GM19397 (cell line): ENCODE data around the gene MMRN2.
"Not testable (repeated sequence)": the region's sequence is repeated elsewhere in the genome, so short reads cannot be mapped to it uniquely, and the experiment has no call there.

Source experiments
- ATAC-seq: cut with Tn5 transposase; IDR thresholded peaks from one replicate; pipeline ENCODE4 v1.9.1; 2021; ENCODE audit warnings: mild to moderate bottlenecking, moderate library complexity; ENCODE audit not compliant: unreplicated experiment

MMRN2 gene

DNA sequence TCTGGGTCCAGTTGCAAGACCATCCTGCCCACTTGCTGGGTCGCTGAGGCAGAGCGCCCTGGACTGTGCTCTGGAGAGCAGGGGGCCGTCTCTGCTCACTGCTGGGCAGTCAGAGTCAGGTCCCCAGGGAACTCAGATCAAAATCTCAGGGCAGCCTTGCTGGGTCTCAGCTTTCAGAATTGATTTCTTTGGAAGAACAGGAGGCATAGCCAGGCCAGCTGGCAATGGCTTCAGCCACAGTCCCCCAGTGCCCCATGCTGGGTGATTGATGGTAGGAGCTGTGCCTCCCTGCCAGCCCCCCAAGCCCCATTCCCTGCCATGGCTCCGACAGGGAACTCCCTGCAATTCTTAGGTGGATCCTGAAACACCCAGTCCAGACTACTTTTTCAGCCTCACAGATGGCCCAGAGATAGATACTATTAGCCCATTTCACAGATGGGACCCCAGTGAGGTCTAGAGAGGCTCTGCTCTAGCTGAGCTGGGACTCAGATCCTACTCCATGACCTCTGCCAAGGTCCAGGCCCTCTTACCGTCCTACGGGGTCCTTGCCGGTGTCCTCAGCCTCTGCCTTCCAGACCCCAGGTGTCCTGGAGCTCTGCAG is 467 bp downstream of the MMRN2 start:
- no peak for ATAC-seq

DNA sequence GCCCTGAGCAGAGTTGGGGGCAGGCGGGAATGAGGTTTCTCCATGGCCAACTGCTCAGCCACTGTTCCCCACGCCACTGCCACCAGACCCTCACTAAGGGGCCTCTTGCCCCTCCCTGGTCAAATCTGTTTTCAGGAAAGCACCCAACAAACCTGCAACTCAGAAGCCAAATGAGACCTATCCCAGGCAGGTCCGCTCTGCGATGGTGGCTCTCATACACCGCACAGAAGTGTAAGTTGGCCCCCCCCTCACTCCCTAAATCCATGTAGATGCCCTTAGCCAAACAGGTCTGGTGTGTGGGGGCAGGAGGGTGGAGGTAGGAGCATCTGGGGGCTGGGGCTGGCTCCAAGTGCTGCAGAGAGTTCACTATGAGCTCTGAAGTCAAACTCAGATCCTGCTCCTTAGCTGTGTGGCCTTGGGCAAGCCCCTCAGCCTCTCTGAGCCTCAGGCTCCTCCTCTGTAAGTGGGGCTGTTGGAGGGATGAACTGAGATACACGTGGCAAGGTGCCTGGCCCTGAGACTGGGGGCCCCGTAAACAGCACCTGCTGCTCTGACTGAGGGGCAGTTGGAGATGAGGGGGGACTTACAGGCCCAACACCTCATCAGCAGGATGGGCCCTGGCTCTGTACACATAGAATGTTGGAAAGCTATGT is 1.1 kb downstream of the MMRN2 start:
- ATAC-seq = no peak

- no peak for ATAC-seq
These were observed 1.8 kb downstream of the MMRN2 start for GRCh38 chr10:86955501-86956194.

GRCh38 chr10:86954681-86955500 is 2.5 kb downstream of the MMRN2 start:
- no peak for ATAC-seq

DNA sequence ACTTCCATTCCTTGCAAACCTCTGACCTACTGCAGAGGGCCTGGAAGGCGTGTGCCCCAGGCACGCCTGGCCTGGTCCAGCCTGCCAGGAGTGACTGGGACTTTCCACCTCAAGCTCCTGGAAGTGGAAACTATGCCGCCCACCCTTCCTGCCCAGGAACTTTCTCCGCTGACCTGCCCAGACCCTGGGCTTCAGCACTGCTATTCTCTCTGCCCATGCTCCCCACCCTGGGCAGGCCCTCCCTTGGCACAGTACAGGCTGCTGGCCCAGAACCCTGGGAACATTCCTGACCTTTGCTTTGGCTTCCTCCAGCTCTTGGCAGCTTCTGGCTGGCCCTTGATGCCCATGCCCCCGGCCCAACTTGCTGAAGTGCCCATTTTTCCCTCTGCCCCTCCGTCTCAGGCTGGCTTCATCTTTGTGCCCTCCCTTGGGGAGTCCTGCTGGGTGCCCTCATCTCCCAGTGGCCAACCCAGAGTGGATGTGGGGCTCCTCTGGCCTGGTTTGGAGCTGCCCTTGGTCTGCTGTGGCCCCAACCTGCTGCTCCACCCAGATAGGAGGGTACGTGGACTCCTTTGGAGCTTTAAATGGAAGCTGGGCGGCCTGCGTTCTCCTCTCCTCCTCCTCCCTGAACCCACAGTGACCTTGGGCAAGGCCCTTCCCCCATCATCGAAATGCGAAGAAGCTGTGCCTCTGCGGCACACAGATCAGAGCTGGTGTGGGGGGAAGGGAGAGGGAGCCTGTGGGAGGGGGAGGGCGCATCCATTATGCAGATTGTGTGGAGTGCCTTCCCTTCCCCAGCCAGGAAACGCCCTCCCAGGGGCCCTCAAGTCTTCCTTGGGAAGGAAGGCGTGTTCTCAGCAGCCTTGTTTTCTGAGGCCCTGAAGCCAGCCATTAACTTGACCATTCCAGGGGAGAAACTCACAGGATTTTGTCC is 3.4 kb downstream of the MMRN2 start:
- ATAC-seq = no peak

DNA sequence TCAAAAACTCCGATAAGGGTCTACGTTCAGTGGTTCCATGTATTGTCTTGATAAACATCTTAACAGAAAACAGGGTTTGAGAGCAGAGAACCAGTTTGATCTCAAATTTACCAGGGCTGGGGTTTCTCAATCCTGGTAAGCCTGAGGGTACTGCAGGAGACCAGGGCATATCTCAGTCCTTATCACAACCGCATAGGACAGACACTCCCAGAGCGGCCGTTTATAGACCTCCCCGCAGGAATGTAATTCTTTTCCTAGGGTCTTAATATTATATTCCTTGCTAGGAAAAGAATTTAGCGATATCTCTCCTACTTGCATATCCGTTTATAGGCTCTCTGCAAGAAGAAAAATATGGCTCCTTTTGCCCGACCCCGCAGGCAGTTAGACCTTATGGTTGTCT is 4.7 kb downstream of the MMRN2 start:
- not testable (repeated sequence) for ATAC-seq

- no peak for ATAC-seq
These were observed 5.3 kb downstream of the MMRN2 start for GRCh38 chr10:86952106-86952505.

DNA sequence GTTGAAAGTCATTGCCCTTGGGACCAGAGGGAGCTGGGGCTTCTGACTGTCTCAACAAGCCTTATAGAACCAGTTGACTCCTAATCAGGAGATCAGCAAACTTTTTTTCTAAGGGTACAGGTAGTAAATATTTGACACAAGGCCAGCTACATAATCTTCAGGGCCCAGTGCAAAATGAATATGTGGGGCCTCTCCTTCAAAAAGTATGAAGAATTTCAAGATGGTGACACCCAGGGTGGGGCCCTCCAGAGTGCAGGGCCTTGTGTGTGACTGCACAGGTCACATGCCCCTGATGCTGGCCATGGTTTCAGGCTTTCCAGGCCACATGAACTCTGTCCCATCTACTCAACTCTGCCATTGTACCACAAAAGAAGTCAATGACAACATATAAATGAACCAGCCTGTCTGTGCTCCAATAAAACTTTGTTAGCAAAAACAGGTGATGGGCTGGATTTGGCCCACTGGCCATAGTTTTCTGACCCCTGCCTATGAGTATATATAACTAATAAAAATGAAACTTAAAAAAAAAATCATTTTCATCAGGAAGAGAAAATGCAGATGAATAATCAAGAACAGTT is 6.1 kb downstream of the MMRN2 start:
- ATAC-seq = no peak

DNA sequence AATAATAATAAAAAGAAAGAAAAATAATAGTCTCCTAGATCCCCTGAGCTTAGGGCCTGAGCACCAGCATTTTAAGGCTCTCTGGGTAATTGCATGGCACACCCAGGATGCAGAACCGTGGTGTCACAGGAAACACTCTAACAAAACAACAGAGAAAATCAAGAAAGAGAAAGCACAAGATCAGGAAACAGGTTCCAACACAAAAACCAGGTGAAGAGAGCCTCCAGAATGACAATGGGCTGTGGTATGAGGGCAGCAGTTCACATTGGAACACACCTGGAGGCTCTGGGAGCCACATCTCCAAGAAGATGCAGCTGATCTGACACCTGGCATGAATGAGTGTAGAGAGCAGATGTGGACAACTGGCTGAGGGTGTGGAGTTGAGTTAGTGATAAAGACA is 7.1 kb downstream of the MMRN2 start:
- ATAC-seq = no peak

DNA sequence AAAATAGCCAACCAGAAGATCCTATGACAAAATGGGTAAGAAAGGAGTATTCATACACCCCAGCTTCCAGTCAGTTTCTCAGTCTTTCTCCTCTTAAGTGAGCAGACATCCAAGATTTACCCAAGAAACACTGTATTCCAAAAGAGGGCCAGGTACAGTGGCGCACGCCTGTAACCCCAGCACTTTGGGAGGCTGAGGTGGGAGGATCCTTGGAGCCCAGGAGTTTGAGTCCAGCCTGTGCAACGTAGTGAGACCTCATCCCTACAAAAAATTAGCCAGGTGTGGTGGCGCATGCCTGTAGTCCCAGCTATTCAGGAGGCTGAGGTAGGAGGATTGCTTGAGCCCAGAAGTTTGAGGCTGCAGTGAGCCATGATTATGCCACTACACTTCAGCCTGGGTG is 9.6 kb downstream of the MMRN2 start:
- not testable (repeated sequence) for ATAC-seq

- ATAC-seq = no peak
These were observed 10.9 kb downstream of the MMRN2 start for GRCh38 chr10:86946213-86947155.

GRCh38 chr10:86945361-86946212 is 11.8 kb downstream of the MMRN2 start:
- ATAC-seq = no peak

DNA sequence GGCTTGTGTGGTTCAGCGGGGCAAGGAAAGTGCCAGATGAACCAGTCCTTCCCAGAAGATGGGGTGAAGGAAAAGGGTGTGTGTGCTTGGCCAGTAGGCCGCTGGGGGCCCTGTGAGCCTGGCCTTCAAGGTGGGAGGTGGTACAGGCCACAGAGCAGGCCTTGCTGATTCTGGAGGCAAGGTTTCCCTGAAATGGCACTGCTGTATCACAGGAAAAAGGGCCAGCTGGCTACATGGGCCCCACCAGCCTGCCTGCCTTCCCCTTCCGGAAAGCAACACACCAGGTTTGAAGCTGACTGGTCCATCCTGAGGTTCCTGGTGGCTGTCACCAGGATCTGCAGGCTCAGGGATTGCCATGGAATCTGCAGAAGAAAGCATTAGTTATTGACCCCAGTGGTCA is 12.5 kb downstream of the MMRN2 start:
- ATAC-seq = no peak

GRCh38 chr10:86944471-86944870 is 12.9 kb downstream of the MMRN2 start:
- ATAC-seq = no peak

GRCh38 chr10:86944031-86944419 is 13.4 kb downstream of the MMRN2 start:
- ATAC-seq = no peak

- no peak for ATAC-seq
These were observed 13.9 kb downstream of the MMRN2 start for GRCh38 chr10:86943316-86944030.
